ENCODE results near the gene GRK1.
"Not testable (repeated sequence)": the region's sequence is repeated elsewhere in the genome, so short reads cannot be mapped to it uniquely, and the experiment has no call there.

The GRK1 gene

GRCh38 chr13:113665597-113666328 lies 1.3 kb upstream of the GRK1 start:
- DNase-seq (ENCODE audit: low read depth) = no peak

DNA sequence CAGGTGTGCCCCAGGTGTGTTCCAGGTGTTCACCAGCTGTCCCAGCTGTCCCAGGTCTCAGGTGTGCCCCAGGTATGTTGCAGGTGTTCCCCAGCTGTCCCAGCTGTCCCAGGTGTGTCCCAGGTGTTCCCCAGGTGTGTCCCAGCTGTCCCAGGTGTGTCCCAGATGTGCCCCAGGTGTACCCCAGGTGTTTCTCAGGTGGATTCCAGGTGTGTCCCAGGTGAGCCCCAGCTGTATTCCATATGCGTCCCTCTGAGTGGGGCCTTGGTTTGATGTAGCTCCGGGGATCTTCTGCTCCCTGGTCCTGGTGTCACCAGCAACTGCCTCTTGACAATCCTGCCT lies 719 bp upstream of the GRK1 start:
- no peak for DNase-seq (ENCODE audit: low read depth)

DNA sequence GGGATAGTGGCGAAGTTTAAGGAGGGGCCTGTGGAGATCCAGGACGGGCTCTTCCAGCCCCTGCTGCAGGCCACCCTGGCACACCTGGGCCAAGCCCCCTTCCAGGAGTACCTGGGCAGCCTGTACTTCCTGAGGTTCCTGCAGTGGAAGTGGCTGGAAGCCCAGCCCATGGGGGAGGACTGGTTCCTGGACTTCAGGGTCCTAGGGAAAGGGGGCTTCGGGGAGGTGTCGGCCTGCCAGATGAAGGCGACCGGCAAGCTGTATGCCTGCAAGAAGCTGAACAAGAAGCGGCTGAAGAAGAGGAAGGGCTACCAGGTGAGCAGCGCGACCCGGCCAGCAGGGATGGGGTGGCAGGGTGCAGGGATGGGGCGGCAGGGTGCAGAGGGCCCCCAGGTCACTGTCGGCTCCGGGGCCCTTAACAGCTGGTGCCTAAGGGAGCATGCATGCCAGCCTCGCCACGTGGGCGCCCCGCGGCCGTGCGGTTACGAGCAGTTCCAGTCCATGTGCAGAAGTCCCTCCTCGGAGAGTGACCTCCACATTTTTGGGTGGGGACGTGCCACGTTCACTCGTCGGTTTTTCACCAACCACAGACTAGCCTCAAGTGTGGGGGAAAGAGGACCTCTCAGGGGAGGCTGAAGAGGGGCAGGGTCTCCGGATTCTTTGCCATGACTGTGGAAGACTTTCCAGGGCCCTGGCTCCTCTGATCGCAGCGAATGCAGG lies 912 bp downstream of the GRK1 start:
- no peak for DNase-seq (ENCODE audit: low read depth)

GRCh38 chr13:113668491-113668971 lies 1.5 kb downstream of the GRK1 start:
- no peak for DNase-seq (ENCODE audit: low read depth)

GRCh38 chr13:113669231-113669754 lies 2.3 kb downstream of the GRK1 start:
- no peak for DNase-seq (ENCODE audit: low read depth)

- no peak for DNase-seq (ENCODE audit: low read depth)
Measured at GRCh38 chr13:113669755-113670341, 2.8 kb downstream of the GRK1 start.

- no peak for DNase-seq (ENCODE audit: low read depth)
Measured at GRCh38 chr13:113670541-113670940, 3.5 kb downstream of the GRK1 start.

GRCh38 chr13:113671066-113672001 lies 4.3 kb downstream of the GRK1 start:
- DNase-seq (ENCODE audit: low read depth) = no peak

DNA sequence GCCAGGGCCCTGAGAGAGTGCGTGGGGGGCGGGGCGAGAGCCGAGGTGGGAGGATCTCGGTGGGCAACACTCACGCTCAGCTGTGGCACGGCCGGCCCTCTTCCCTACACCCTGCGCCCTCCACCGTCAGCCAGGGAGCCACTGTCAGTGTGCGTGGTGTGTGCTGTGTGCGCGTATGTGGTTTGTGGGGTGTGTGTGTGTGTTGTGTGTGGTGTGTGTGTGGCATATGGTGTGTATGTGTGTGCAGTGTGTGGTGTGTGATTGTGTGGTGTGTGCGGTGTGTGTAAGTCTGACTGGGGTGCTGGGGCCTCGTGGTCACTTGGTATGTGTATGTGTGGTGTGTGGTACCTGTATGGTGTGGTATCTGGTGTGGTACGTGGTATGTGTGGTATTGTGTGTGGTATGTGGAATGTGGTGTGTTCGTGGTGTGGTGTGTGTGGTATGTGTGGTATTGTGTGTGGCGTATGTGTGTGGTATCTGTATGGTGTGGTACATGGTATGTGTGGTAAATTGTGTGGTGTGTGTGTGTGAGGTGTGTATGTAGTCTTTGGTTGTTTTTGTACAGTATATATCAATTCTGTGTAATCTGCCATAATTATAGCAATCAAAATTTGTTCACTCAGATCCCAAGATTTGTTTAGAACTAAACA lies 5.1 kb downstream of the GRK1 start:
- no peak for DNase-seq (ENCODE audit: low read depth)

DNA sequence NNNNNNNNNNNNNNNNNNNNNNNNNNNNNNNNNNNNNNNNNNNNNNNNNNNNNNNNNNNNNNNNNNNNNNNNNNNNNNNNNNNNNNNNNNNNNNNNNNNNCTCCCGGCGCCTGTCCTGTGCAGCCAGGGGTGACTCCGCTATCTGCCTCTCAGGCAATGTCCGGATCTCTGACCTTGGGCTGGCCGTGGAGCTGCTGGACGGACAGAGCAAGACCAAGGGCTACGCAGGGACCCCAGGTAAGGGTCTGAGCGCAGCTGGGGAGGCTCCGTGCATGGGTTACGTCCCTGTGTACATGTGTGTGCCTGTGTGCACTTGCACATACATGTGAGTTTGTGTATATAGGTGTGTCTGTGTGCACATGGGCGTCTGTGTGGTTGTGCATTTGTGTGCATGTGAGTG lies 55.9 kb downstream of the GRK1 start:
- DNase-seq (ENCODE audit: low read depth) = no peak

- DNase-seq (ENCODE audit: low read depth) = no peak
Measured at GRCh38 chr13:113723410-113724015, 56.5 kb downstream of the GRK1 start.

DNA sequence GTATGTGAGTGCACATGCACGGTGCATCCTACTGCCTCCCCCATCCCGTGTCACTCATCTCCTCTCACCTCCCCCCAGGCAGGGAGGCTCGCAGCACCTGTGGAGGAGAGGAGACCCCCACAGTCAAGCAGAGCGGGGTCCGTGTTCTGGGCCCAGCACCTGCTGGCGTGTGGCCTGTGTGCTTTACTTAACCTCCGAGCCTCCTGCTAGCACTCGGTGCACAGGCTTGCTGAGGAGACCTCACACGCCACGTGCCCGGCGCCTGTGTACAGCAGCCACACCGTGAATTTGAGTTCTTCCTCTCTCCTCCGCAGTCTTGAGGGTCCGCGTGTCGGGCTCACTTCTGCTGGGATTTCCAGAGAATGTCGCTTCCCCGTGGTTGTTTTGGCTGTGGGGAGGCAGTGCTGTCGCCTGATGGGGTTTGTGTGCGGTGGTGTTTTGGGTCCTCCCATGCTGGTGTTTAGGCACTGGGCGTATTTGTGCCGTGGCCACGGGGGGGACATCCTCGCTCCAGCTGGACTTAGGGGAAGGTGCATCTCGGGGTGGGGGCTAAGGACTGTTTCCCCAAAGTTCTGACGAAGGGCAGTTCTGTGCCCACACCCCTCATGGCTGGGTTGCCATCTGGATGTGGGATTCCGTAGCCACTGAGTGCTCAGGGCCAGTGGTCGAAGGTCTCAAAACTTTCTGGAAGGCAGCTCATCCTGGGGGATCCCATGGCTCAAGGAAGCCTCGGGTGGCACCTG lies 57.2 kb downstream of the GRK1 start:
- DNase-seq (ENCODE audit: low read depth) = no peak

- DNase-seq (ENCODE audit: low read depth) = no peak
Measured at GRCh38 chr13:113724780-113725315, 57.8 kb downstream of the GRK1 start.

- not testable (repeated sequence) for DNase-seq (ENCODE audit: low read depth)
Measured at GRCh38 chr13:113725329-113726105, 58.5 kb downstream of the GRK1 start.

DNA sequence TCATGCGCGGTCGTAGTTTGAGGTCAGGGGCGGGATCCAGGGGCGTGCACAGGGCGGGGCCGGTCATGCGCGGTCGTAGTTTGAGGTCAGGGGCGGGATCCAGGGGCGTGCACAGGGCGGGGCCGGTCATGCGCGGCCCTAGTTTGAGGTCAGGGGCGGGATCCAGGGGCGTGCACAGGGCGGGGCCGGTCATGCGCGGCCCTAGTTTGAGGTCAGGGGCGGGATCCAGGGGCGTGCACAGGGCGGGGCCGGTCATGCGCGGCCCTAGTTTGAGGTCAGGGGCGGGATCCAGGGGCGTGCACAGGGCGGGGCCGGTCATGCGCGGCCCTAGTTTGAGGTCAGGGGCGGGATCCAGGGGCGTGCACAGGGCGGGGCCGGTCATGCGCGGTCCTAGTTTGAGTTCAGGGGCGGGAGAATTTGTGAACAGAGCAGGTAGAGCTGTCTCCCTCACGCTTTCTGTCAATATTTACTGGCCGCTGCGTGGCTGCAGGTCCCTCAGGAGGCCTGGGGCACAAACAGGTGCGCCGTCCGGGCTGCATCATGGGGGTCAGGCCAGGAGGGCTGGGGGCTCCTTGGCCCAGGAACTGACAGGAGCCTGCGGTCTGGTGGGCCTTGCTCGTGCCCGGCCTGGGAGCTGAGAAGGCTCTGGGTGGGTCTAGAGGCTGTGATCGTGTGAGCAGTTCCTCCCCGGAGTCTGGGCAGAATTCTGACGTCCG lies 59.2 kb downstream of the GRK1 start:
- DNase-seq (ENCODE audit: low read depth) = not testable (repeated sequence)

DNA sequence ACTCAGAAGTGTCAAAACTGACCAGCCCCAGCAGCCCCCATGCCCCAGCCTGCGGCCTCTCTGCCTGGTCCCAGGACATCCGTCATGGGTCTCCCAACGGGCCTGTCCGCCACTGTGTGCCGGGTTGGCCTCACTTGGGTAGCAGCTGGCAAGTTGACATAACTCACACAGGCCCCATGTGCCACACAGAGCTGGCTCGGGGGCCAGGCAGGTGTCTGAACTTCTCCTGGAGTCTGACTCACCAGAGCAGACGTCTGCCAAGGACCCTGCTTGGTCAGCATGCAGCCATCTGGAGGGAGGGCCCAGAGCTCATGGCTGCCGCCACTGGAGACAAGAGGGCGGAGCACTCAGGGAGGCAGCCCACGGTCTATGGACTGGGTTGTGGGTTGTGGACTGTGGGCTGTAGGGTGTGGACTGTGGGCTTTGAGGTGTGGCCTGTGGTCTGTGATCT lies 60.0 kb downstream of the GRK1 start:
- no peak for DNase-seq (ENCODE audit: low read depth)

GRCh38 chr13:113728571-113729054 lies 61.6 kb downstream of the GRK1 start:
- DNase-seq (ENCODE audit: low read depth) = no peak
